GM10248 (cell line): Measurements from ENCODE around the gene SERTAD3.
"Not testable (repeated sequence)": the region's sequence is repeated elsewhere in the genome, so short reads cannot be mapped to it uniquely, and the experiment has no call there.

Experiments used
- CTCF ChIA-PET: fragments of 300-600 bp; sonication (Branson Sonifier 250); formaldehyde crosslinking; extraction: SDS; loops from one replicate; lab custom pipeline; 2021; ENCODE audit warnings: antibody characterized with exemption; lab: Yijun Ruan, JAX
- POLR2A ChIA-PET: fragments of 350-650 bp; sonication (Branson Sonifier 250); formaldehyde crosslinking; extraction: SDS; loops from one replicate; lab custom pipeline; 2020; ENCODE audit warnings: antibody characterized with exemption; lab: Yijun Ruan, JAX
- DNase-seq: peaks from one replicate; pipeline ENCODE4 v3.0.0; 2012; ENCODE audit errors: extremely low spot score
- TF ChIP-seq, protein P1 (sequence below): IDR thresholded peaks from 2 replicates; pipeline ENCODE4 v1.5.1; 2012; ENCODE audit warnings: mild to moderate bottlenecking, low read depth; ENCODE audit errors: extremely low read depth, missing control alignments, control extremely low read depth

Gene SERTAD3

DNA sequence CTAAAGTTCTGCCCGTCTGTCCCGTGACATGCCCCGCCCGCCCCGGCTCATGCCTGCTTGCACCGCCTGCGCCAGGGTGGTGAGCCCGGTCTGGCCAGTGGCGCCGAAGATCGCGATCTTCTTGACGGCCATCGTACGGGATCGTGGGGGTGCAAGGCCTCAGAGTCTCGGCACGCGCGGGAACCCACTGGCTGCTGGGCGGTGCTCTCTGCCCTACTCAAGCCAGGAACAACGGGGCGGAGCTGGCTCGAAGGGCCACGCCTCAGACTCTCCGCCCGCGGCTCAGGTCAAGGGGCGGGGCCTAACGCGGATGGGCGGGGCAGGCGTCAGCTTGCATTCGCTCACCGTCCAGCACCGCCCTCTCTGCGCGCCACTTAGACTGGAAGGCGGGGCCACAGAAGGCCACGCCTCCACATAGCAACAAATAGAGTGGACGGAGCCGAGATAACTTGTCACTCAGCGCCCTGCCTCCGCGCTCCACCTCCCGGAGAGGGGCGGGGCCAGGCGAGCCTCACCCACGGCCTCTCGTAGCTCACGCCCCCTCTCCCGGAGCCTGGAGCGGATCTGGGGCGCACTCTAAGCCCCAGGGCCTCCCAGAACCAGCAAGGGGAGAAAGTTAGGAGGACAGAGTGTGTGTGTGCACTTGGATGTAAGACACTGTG lies 21.6 kb upstream of the SERTAD3 start, which contains the start of gene BLVRB:
Gene BLVRB, minus strand, starts transcription at position 189 of the 662 bp plus-strand sequence. Its CDS starts 57 bp downstream, at position 132.
- CTCF ChIA-PET = interaction anchor here (0.7 to 6.6 kb wide), 26 partner anchors 11 to 169 kb away, joined by 3 to 52 read pairs (median 8); partner anchors contain the start of genes LTBP4, SERTAD1 and SERTAD3
- TF ChIP-seq, protein P1, sequence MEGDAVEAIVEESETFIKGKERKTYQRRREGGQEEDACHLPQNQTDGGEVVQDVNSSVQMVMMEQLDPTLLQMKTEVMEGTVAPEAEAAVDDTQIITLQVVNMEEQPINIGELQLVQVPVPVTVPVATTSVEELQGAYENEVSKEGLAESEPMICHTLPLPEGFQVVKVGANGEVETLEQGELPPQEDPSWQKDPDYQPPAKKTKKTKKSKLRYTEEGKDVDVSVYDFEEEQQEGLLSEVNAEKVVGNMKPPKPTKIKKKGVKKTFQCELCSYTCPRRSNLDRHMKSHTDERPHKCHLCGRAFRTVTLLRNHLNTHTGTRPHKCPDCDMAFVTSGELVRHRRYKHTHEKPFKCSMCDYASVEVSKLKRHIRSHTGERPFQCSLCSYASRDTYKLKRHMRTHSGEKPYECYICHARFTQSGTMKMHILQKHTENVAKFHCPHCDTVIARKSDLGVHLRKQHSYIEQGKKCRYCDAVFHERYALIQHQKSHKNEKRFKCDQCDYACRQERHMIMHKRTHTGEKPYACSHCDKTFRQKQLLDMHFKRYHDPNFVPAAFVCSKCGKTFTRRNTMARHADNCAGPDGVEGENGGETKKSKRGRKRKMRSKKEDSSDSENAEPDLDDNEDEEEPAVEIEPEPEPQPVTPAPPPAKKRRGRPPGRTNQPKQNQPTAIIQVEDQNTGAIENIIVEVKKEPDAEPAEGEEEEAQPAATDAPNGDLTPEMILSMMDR = no peak
- POLR2A ChIA-PET = interaction anchor here (0.5 to 1.8 kb wide), 11 partner anchors 11 to 175 kb away, joined by 3 to 9 read pairs (median 4); partner anchors contain the start of gene SERTAD1
- peak; percentile 99 for DNase-seq

DNA sequence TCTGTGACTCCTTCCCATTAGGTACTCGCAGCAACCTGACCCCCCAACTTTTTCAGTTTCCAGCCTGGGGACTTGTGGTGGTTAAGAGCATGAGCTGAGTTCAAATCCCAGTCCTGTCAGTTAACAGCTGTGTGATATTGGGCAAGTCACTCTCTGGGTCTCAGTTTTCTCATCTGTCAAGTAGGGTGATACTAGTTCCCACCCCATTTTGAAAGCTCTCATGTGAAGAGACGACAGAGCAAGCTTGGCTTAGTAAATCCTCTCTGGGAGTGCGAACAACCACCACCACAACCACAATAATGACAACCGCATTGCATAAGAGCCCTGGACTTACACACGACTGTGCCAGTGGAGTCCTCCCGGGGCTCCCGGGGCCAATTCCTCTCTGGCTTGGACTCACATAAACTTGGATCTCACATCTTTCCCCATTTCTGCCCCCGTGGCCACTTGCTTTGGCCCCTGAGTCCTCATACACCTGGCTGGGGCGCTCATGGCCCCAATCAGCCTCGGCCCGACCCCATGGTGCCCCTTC lies 21.0 kb upstream of the SERTAD3 start:
- ChIA-PET POLR2A (interaction anchor here (0.9 to 1.8 kb wide), 4 partner anchors 10 to 44 kb away, joined by 4 to 8 read pairs (median 5); partner anchors contain the start of gene SERTAD1), CTCF (interaction anchor here (0.9 to 6.6 kb wide), 33 partner anchors 10 to 239 kb away, joined by 3 to 52 read pairs (median 7); partner anchors contain the start of genes SERTAD1 and SERTAD3)
- no peak for DNase-seq
- TF ChIP-seq, protein P1 = no peak

DNA sequence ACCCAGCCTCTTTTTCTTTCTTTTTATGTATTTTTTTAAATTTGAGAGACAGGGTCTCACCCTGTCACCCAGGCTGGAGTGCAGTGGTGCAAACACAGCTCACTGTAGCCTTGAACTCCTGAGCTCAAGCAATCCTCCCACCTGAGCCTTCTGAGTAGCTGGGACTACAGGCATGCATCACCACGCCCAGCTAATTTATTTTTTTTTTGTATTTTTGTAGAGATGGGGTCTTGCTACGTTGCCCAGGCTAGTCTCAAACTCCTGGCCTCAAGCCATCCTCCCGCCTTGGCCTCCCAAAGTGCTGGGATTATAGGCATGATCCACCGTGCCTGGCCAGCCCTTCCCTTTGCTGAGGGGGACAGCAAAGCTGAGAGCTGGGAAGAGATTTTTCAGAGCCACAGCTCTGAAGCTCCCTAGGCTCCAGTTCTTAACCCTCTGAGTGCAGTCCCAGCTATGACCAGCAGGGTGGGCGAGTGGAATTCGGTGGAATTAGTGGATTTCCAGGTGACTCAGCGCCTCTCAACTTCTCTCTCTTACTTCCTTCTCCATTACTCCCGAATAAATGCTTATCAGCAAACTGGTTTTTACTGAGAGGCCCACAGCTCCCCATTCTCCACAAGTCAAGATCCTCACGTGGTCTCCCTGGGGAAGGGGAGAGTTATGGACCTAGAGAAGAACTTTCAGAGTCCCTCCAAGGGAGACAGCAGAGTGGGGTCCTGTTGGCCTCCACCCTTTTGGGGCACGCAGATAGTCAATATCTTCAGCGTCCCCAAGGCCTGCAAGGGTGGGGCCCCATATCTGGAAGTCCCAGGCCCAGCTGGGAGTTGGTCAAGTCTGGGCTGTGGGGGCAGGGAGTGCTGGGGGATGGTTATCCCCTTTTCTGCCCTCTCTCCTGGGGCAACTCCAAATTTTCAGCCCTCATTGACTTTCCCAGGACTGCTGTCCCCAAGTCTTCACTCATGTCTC lies 20.2 kb upstream of the SERTAD3 start:
- peak; percentile 52 for DNase-seq
- CTCF ChIA-PET = interaction anchor here (0.6 to 6.6 kb wide), 46 partner anchors 9 to 240 kb away, joined by 3 to 52 read pairs (median 6); partner anchors contain the start of genes LTBP4, PRX, SERTAD1 and SERTAD3
- TF ChIP-seq, protein P1 = peak; percentile 89
- POLR2A ChIA-PET = interaction anchor here (0.9 to 1.8 kb wide), 4 partner anchors 21 to 44 kb away, joined by 3 to 7 read pairs (median 6); partner anchors contain the start of gene SERTAD3

DNA sequence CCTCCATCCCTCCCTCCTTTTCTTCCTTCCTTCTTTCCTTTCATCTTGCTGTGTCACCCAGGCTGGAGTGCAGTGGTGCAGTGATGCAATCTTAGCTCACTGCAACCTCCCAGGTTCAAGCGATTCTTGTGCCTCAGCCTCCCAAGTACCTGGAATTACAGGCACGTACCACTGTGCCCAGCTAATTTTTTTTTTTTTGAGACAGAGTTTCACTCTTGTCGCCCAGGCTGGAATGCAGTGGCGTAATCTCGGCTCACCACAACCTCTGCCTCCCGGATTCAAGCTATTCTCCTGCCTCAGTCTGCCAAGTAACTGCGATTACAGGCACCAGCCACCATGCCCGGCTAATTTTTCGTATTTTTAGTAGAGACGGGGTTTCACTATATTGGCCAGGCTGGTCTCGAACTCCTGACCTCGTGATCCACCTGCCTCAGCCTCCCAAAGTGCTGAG lies 19.5 kb upstream of the SERTAD3 start:
- POLR2A ChIA-PET = interaction anchor here (0.9 to 1.8 kb wide), 3 partner anchors 20 to 43 kb away, joined by 3 to 7 read pairs (median 5); partner anchors contain the start of gene SERTAD3
- DNase-seq = not testable (repeated sequence)
- CTCF ChIA-PET = interaction anchor here (0.6 to 6.6 kb wide), 38 partner anchors 9 to 240 kb away, joined by 3 to 52 read pairs (median 6); partner anchors contain the start of genes LTBP4, PRX, SERTAD1 and SERTAD3

DNA sequence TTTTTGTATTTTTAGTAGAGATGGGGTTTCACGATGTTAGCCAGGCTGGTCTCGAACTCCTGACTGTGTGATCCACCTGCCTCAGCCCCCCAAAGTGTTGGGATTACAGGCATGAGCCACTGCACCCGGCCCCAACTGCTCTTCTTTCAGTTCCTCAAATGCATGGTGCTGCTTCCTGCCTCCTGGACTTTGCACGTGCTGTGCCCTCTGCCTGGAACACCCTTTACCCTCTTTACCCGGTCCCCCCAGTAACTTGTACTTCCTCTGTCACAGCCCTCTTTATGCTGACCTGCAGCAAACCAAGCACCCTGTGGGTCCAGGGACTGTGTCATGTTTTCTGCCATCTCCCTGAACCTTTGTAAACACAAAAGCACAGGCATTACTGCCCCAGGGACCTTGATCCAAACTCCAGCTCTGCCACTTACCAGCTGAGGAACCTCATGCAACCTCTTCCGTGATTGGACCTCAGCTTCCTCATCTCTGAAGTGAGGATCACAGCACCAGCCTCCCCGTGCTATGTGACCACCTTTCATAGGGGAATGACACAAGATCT lies 17.6 kb upstream of the SERTAD3 start:
- POLR2A ChIA-PET = interaction anchor here (1.4 kb wide), 1 partner anchor 36 kb away, joined by 14 read pairs; the partner anchor contains the start of gene SERTAD1
- CTCF ChIA-PET = interaction anchor here (1.2 to 6.6 kb wide), 3 partner anchors 25 to 109 kb away, joined by 3 to 23 read pairs (median 3); no protein-coding TSS in a partner anchor
- TF ChIP-seq, protein P1 = no peak
- no peak for DNase-seq

DNA sequence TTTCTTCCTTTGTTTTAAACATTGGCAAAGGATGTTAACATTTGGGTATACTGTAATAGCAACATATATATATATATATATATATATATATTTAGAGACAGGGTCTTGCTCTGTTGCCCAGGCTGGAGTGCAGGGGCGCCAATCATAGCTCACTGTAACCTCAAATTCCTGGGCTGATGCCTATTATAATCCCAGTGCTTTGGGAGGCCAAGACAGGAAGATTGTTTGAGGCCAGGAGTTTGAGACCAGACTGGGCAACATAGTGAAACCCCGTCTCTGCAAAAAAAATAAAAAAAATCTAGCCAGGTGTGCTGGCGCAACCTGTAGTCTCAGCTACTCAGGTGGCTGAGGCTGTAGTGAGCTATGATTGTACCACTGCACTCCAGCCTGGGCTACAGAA lies 16.1 kb upstream of the SERTAD3 start:
- TF ChIP-seq, protein P1 = no peak
- no peak for DNase-seq
- ChIA-PET CTCF (interaction anchor here (6.6 kb wide), 1 partner anchor 62 kb away, joined by 23 read pairs; no protein-coding TSS in a partner anchor), POLR2A (no interaction called here)
